ENCODE results near the gene MS4A5.

The MS4A5 gene

GRCh38 chr11:60482361-60482760 is 53.0 kb downstream of the MS4A5 start:
- DNase-seq (ENCODE audit: low spot score), result no peak

GRCh38 chr11:60485987-60486386 is 56.6 kb downstream of the MS4A5 start:
- DNase-seq (ENCODE audit: low spot score), result no peak

- DNase-seq (ENCODE audit: low spot score), result no peak
Measured at GRCh38 chr11:60492488-60493009, 63.2 kb downstream of the MS4A5 start, which contains the start of gene MS4A12. TSS of gene MS4A12 (plus strand) at chr11:60492778. CDS start at chr11:60497319, 4,541 bp downstream.

GRCh38 chr11:60493454-60493853 is 64.1 kb downstream of the MS4A5 start:
- DNase-seq (ENCODE audit: low spot score), result no peak
